Prostate gland (tissue), 2 donors: Measurements from ENCODE around the gene SLC25A10.

ENCODE experiments used
- POLR2AphosphoS5 ChIP-seq: sonication (generic); formaldehyde crosslinking; IDR thresholded peaks from one replicate; pipeline ENCODE4 v1.6.1; 2017; ENCODE audit warnings: antibody characterized with exemption
- TF ChIP-seq, protein P1 (sequence below), 4 experiments: fragments of 200-600 bp in 2 of 4; fragments of 450-650 bp in 2 of 4; sonication (generic) in 2 of 4; IDR thresholded peaks; 1 replicate in 3 of 4; 2 replicates in 1 of 4; pipeline ENCODE4 v1.5.1; 2016 to 2019; ENCODE audit warnings: antibody characterized with exemption in 4 of 4, mild to moderate bottlenecking in 2 of 4, moderate library complexity in 2 of 4

DNA sequence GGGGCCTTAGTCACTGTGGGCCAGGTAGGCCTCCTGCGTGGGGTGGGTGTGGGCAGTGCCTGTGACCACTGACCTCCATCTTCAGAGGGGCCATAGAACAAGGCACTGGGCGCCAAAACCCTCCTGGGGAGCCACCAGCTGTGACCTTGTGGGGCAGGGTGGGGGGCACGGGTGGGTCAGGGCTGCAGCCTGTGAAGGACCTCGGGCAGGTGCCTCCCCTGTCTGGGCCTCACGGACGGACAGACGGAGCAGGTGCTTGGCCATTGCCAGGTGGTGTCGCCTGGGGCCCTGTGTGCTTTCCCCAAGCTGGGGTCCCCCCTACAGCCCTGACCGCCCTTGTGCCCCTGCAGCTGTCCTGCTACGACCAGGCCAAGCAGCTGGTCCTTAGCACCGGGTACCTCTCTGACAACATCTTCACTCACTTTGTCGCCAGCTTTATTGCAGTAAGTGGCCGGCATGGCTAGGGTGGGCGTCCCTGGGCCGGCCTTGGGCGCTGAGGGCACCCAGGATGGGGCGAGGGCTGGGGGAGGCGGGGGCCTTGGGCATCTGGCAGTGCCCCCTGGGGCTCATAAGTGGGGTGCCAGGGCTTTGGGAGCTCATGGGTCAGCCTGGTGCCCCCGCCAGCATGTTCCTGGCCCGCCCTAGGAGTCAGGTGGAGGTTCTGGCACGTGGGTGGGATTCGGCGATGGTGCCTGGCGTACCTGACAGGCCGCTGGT lies 5.1 kb downstream of the SLC25A10 start:
- TF ChIP-seq, protein P1, sequence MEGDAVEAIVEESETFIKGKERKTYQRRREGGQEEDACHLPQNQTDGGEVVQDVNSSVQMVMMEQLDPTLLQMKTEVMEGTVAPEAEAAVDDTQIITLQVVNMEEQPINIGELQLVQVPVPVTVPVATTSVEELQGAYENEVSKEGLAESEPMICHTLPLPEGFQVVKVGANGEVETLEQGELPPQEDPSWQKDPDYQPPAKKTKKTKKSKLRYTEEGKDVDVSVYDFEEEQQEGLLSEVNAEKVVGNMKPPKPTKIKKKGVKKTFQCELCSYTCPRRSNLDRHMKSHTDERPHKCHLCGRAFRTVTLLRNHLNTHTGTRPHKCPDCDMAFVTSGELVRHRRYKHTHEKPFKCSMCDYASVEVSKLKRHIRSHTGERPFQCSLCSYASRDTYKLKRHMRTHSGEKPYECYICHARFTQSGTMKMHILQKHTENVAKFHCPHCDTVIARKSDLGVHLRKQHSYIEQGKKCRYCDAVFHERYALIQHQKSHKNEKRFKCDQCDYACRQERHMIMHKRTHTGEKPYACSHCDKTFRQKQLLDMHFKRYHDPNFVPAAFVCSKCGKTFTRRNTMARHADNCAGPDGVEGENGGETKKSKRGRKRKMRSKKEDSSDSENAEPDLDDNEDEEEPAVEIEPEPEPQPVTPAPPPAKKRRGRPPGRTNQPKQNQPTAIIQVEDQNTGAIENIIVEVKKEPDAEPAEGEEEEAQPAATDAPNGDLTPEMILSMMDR (IDR thresholded peaks at IDR 0.05) = no peak
- TF ChIP-seq POLR2AphosphoS5 = no peak
